Right ventricle myocardium inferior (tissue), 1 donor: Measurements from ENCODE around the gene NLRC4. TPM values are rescaled to one million over a fixed set of nuclear protein-coding genes. Genes with fewer than 3 reads are reported as not detected.

ENCODE experiments used
- total RNA-seq: library from RNA; stranded (reverse); fragmentation: NEBNext Ultra II Directional; extraction: Animal tissue kit (Norgen Biotek cat#: 25700); gene quantifications from one replicate; pipeline ENCODE4 v1.2.1, GENCODE V29; 2021
- donor health status: DM: no; HTN: yes; CAD: no; lungs with severe emphysema.

Gene NLRC4
- total RNA-seq, 1 donor from 2014 or later: 1.4 TPM

Other genes with a start within 250 kb of the NLRC4 start
- gene DPY30, start 225.1 kb downstream of the NLRC4 start, total RNA-seq: 42.8 TPM
- gene SPAST, start 201.3 kb downstream of the NLRC4 start, total RNA-seq: 9.9 TPM
- 13.4 TPM for gene SLC30A6, start 99.0 kb downstream of the NLRC4 start, total RNA-seq
- 77.2 TPM for gene YIPF4, start 13.0 kb upstream of the NLRC4 start, total RNA-seq
- gene BIRC6, start 92.1 kb upstream of the NLRC4 start, total RNA-seq: 35.7 TPM